ENCODE measurements around the gene PITPNC1.
"Not testable (repeated sequence)": the region's sequence is repeated elsewhere in the genome, so short reads cannot be mapped to it uniquely, and the experiment has no call there.

PITPNC1 gene

DNA sequence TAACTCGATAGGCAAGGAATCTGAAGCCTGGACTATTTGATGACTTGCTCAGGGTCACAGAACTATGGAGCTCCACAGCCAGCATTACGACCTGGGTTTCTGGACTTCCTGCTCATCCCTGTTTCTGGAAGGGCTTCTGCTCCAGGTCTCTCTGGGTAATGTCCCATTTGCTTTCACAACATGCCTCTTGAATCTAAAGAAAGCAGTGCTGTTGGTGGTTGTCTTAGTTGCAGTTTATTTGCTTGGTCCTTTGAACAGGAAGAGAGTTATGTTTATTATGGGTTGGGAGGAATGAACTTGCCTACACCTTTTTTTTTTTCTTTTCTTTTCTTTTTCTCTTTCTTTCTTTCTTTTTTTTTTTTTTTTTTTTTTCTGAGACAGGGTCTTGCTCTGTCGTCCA lies 84.8 kb downstream of the PITPNC1 start:
- H3K36me3 Mint-ChIP-seq (ENCODE audit: low read depth): peaks cover 23% of the 10 kb centered on the region
- H3K27me3 Mint-ChIP-seq: no peaks in the 10 kb centered on the region
- H3K4me1 Mint-ChIP-seq: peaks cover 78% of the 10 kb centered on the region
- H3K4me3 Mint-ChIP-seq: peak overlapping the region; percentile 35
- peaks cover 14% of the 10 kb centered on the region for H3K9me3 Mint-ChIP-seq
- DNase-seq: no peak
- no peak for ATAC-seq
- peak overlapping the region; percentile 72 for H3K27ac Mint-ChIP-seq

DNA sequence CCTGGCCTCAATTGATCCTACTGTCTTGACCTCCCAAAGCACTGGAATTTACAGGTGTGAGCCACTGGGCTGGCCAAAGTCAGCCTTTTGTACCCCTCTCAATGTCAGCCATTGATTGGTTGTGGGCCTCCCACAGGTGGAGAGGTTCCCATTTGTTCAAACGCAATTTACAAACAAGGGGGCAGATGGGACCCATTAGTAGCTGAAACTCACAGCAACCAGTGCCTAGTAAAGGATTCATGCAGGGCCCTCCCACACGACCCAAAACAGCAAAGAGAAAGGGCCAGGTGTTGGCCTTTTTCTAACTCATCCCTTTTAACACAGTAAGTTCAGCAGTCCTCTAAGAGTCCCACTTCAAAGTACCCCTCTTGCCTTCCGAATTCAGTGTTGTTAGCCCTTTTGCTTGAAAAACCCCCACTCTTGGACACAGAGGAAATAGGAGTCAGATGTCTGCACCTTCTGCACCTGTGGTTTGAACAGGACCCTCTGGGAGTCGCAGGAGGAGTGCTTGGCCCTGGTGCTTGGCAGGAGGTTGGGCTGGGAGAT lies 89.2 kb downstream of the PITPNC1 start:
- no peak for ATAC-seq

GRCh38 chr17:67467500-67468455 lies 90.7 kb downstream of the PITPNC1 start:
- H3K4me3 Mint-ChIP-seq: peak overlapping the region; percentile 28
- peaks cover 71% of the 10 kb centered on the region for H3K4me1 Mint-ChIP-seq
- H3K36me3 Mint-ChIP-seq (ENCODE audit: low read depth): peaks cover 9% of the 10 kb centered on the region
- DNase-seq (no peak), ATAC-seq (peak; percentile 5)
- H3K9me3 Mint-ChIP-seq: peaks cover 6% of the 10 kb centered on the region
- H3K27ac Mint-ChIP-seq: peak overlapping the region; percentile 66
- H3K27me3 Mint-ChIP-seq: no peaks in the 10 kb centered on the region

More for the DNA sequence above, 89.2 kb downstream of the PITPNC1 start:
- Mint-ChIP-seq H3K36me3 (ENCODE audit: low read depth) (peaks cover 3% of the 10 kb centered on the region), H3K27ac (peak overlapping the region; percentile 48), H3K9me3 (no peaks in the 10 kb centered on the region), H3K27me3 (no peaks in the 10 kb centered on the region), H3K4me1 (peaks cover 80% of the 10 kb centered on the region), H3K4me3 (no peak overlapping the region)
- no peak for DNase-seq

DNA sequence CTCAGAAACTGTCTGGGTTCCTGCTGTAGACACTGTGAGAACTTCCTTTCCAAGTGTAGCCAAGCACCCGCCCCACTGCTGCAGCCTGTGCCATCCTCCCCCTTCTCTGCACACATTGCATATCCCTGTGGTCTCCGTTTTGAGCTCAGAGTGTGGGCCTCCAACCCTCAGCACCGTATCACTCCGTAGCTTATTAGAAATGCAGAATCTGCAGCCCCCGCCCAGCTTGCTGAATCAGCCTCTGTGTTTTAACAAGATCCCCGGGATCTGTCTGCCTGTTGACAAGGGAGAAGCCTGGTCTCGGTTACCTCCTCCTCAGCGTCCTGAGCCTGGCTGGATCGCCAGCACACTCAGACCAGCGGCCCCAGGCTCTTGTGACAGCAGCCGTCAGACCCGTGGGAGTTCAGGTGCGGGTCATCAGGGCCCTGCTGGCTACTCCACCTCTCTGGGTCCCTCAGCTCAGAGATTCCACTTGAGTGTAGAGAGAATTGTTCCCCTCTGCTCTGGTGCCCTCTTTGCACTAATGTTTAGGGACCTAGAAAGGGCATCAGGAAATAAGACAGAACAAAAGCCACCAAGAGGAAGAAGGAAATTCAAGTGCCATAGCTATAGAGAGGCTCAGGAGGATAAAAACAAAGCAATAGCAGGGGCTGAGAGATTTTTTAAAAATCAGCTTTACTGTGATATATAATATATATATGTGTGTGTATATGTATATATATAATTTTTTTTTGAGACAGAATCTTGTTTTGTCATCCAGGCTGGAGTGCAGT lies 92.3 kb downstream of the PITPNC1 start:
- DNase-seq (peak; percentile 52), ATAC-seq (peak; percentile 89)
- Mint-ChIP-seq H3K4me1 (peaks cover 68% of the 10 kb centered on the region), H3K4me3 (peak overlapping the region; percentile 70), H3K27me3 (no peaks in the 10 kb centered on the region), H3K9me3 (peaks cover 6% of the 10 kb centered on the region), H3K27ac (peak overlapping the region; percentile 88), H3K36me3 (ENCODE audit: low read depth) (peaks cover 6% of the 10 kb centered on the region)

- Mint-ChIP-seq H3K36me3 (ENCODE audit: low read depth) (peaks cover 6% of the 10 kb centered on the region), H3K4me1 (peaks cover 68% of the 10 kb centered on the region), H3K4me3 (no peak overlapping the region), H3K9me3 (peaks cover 6% of the 10 kb centered on the region), H3K27ac (peak overlapping the region; percentile 88), H3K27me3 (no peaks in the 10 kb centered on the region)
- DNase-seq: no peak
- ATAC-seq: no peak
These were observed 93.1 kb downstream of the PITPNC1 start for GRCh38 chr17:67470163-67470562.

- peaks cover 6% of the 10 kb centered on the region for H3K36me3 Mint-ChIP-seq (ENCODE audit: low read depth)
- peaks cover 6% of the 10 kb centered on the region for H3K9me3 Mint-ChIP-seq
- ATAC-seq (no peak), DNase-seq (no peak)
- H3K4me1 Mint-ChIP-seq: peaks cover 70% of the 10 kb centered on the region
- H3K4me3 Mint-ChIP-seq: no peak overlapping the region
- H3K27me3 Mint-ChIP-seq: no peaks in the 10 kb centered on the region
- H3K27ac Mint-ChIP-seq: no peak overlapping the region
These were observed 94.0 kb downstream of the PITPNC1 start for GRCh38 chr17:67471118-67471517.

- H3K4me3 Mint-ChIP-seq; H3K27ac Mint-ChIP-seq; H3K9me3 Mint-ChIP-seq; H3K27me3 Mint-ChIP-seq; DNase-seq; ATAC-seq; H3K36me3 Mint-ChIP-seq (ENCODE audit: low read depth): not testable (repeated sequence)
- H3K4me1 Mint-ChIP-seq: peaks cover 65% of the 10 kb centered on the region
These were observed 95.5 kb downstream of the PITPNC1 start for GRCh38 chr17:67472606-67473005.

- Mint-ChIP-seq H3K9me3 (peaks cover 6% of the 10 kb centered on the region), H3K4me3 (no peak overlapping the region), H3K27ac (peak overlapping the region; percentile 33), H3K36me3 (ENCODE audit: low read depth) (peaks cover 6% of the 10 kb centered on the region), H3K27me3 (no peaks in the 10 kb centered on the region), H3K4me1 (peaks cover 66% of the 10 kb centered on the region)
- ATAC-seq (no peak), DNase-seq (no peak)
These were observed 97.1 kb downstream of the PITPNC1 start for GRCh38 chr17:67474081-67474661.

DNA sequence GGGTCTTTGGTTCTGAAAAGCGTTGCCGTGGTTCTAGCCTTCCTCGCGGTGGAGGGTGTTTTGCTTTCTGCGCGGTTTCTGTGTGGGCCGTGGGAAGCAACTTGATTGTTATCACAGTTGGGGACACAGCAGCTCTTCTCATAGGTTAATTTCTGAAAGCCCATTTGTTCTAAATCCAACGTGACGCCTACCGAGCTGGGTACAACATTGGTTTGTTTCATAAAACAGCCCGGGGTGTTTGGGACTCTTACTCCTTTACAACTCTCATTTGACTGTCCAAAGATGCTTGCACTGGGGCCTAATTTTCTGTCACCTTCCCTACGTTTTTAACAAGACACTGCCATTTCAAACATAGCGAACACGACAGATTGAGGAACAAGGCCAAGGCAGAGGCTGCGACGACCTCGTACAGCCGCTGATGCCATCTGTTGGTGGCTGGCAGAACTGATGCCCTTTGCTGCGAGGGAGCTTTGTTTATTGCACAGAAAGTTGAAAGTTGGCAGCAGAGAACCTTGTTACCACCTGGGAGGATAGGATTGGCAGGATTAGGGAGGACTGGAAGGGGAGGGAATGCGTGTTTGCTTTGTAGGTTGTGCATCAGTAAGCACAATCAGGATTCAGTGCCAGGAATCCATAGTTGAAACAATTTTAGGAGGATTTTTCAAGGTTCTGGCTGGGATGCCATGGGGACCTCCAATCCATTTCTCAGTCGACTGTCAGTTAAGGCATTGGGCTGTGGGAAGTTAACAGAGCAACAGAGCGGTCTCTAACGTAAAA lies 98.3 kb downstream of the PITPNC1 start:
- H3K4me1 Mint-ChIP-seq: peaks cover 67% of the 10 kb centered on the region
- peak; percentile 46 for ATAC-seq
- DNase-seq: peak; percentile 80
- H3K27me3 Mint-ChIP-seq: no peaks in the 10 kb centered on the region
- H3K27ac Mint-ChIP-seq: peak overlapping the region; percentile 79
- H3K9me3 Mint-ChIP-seq: peaks cover 6% of the 10 kb centered on the region
- H3K4me3 Mint-ChIP-seq: peak overlapping the region; percentile 67
- peaks cover 6% of the 10 kb centered on the region for H3K36me3 Mint-ChIP-seq (ENCODE audit: low read depth)

- H3K4me1 Mint-ChIP-seq: peaks cover 78% of the 10 kb centered on the region
- H3K36me3 Mint-ChIP-seq (ENCODE audit: low read depth): peaks cover 2% of the 10 kb centered on the region
- peak overlapping the region; percentile 96 for H3K27ac Mint-ChIP-seq
- H3K9me3 Mint-ChIP-seq: peaks cover 1% of the 10 kb centered on the region
- DNase-seq (no peak), ATAC-seq (peak; percentile 37)
- no peak overlapping the region for H3K4me3 Mint-ChIP-seq
- H3K27me3 Mint-ChIP-seq: no peaks in the 10 kb centered on the region
These were observed 99.8 kb downstream of the PITPNC1 start for GRCh38 chr17:67476787-67477335.

DNA sequence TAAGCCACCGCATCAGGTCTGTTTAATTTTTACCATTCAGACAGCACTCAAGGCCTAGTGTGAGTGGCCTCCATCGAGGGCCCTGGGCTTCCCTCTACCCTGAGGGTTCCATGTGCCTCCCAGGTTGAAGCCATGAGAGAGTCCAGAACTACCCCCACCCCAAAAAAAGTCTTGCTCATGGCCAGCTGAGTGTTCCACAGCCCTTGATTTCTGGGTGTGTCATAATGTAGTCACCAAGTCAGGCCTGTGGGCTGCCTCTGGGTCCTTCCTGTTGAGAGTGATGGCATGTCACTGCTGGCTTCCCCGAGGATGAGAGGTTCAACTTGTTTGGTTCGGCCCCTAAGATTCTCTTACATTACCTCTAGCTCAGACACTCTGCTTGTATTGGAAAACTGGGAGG lies 100.6 kb downstream of the PITPNC1 start:
- Mint-ChIP-seq H3K36me3 (ENCODE audit: low read depth) (no peaks in the 10 kb centered on the region), H3K4me1 (peaks cover 85% of the 10 kb centered on the region), H3K27me3 (no peaks in the 10 kb centered on the region), H3K27ac (peak overlapping the region; percentile 96), H3K4me3 (peak overlapping the region; percentile 80), H3K9me3 (no peaks in the 10 kb centered on the region)
- DNase-seq (peak; percentile 67), ATAC-seq (peak; percentile 90)

- no peak for DNase-seq
- H3K27me3 Mint-ChIP-seq: no peaks in the 10 kb centered on the region
- no peak for ATAC-seq
- peaks cover 91% of the 10 kb centered on the region for H3K4me1 Mint-ChIP-seq
- peak overlapping the region; percentile 80 for H3K4me3 Mint-ChIP-seq
- H3K27ac Mint-ChIP-seq: peak overlapping the region; percentile 96
- no peaks in the 10 kb centered on the region for H3K36me3 Mint-ChIP-seq (ENCODE audit: low read depth)
- no peaks in the 10 kb centered on the region for H3K9me3 Mint-ChIP-seq
These were observed 101.4 kb downstream of the PITPNC1 start for GRCh38 chr17:67478401-67479041.

GRCh38 chr17:67479148-67479547 lies 102.1 kb downstream of the PITPNC1 start:
- Mint-ChIP-seq H3K27me3 (no peaks in the 10 kb centered on the region), H3K36me3 (ENCODE audit: low read depth) (peaks cover 1% of the 10 kb centered on the region), H3K4me1 (peaks cover 89% of the 10 kb centered on the region), H3K27ac (peak overlapping the region; percentile 96), H3K9me3 (no peaks in the 10 kb centered on the region), H3K4me3 (peak overlapping the region; percentile 80)
- DNase-seq (no peak), ATAC-seq (no peak)

Measured in activated naive CD8-positive, alpha-beta T cell treated with anti-CD3 and anti-CD28 coated beads, Interleukin-2, amount 50 U/mL, for 24 hours (primary cell).